Neural progenitor cell (in vitro differentiated cells): ENCODE results near the gene HINFP. TPM values are rescaled to one million over a fixed set of nuclear protein-coding genes. Genes with fewer than 3 reads are reported as not detected.

Source experiments
- DNase-seq: peaks from one replicate; pipeline ENCODE4 v3.0.0-alpha.2; 2016; ENCODE audit warnings: low spot score
- H2AFZ ChIP-seq: fragments of 200-600 bp; sonication (generic); replicated peaks from 2 replicates; pipeline ENCODE4 v1.6.1; 2016; ENCODE audit warnings: antibody characterized with exemption
- H3F3A ChIP-seq: fragments of 200-600 bp; sonication (generic); 2 replicates; pipeline ENCODE4 v1.6.1; 2016; ENCODE audit warnings: antibody characterized with exemption, low read depth
- H3K27ac ChIP-seq: fragments of 200-600 bp; sonication (generic); 2 replicates; pipeline ENCODE4 v1.5.1; 2016; ENCODE audit warnings: mild to moderate bottlenecking
- H3K27me3 ChIP-seq: fragments of 200-600 bp; sonication (generic); 2 replicates; pipeline ENCODE4 v1.6.1; 2016; ENCODE audit warnings: mild to moderate bottlenecking, moderate library complexity
- H3K36me3 ChIP-seq: fragments of 200-600 bp; sonication (generic); 2 replicates; pipeline ENCODE4 v1.5.1; 2016
- H3K4me1 ChIP-seq: fragments of 200-600 bp; sonication (generic); 2 replicates; pipeline ENCODE4 v1.6.1; 2016; ENCODE audit warnings: mixed run types
- H3K4me2 ChIP-seq: fragments of 200-600 bp; sonication (generic); 2 replicates; pipeline ENCODE4 v1.6.1; 2016
- H3K4me3 ChIP-seq: fragments of 200-600 bp; sonication (generic); 2 replicates; pipeline ENCODE4 v1.5.1; 2016
- H3K79me2 ChIP-seq: fragments of 200-600 bp; sonication (generic); 2 replicates; pipeline ENCODE4 v1.6.1; 2016; ENCODE audit warnings: low read depth
- H3K9ac ChIP-seq: fragments of 200-600 bp; sonication (generic); 2 replicates; pipeline ENCODE4 v1.6.1; 2016
- H3K9me3 ChIP-seq: fragments of 200-600 bp; sonication (generic); 2 replicates; pipeline ENCODE4 v1.5.1; 2016; ENCODE audit warnings: low read depth
- H4K20me1 ChIP-seq: fragments of 200-600 bp; sonication (generic); 2 replicates; pipeline ENCODE4 v1.6.1; 2016; ENCODE audit warnings: low read depth
- H3K27ac Mint-ChIP-seq: 3 replicates; pipeline ENCODE4 v1.8.0; 2021; ENCODE audit warnings: mixed read lengths
- H3K27me3 Mint-ChIP-seq: 2 replicates; pipeline ENCODE4 v1.8.0; 2022; ENCODE audit warnings: low read depth, mild to moderate bottlenecking, inconsistent platforms, moderate library complexity, mixed read lengths; ENCODE audit not compliant: insufficient read depth
- H3K36me3 Mint-ChIP-seq: 3 replicates; pipeline ENCODE4 v1.8.0; 2021; ENCODE audit warnings: mixed read lengths
- H3K4me1 Mint-ChIP-seq: 3 replicates; pipeline ENCODE4 v1.8.0; 2021; ENCODE audit warnings: mixed read lengths
- H3K4me3 Mint-ChIP-seq: 3 replicates; pipeline ENCODE4 v1.8.0; 2021; ENCODE audit warnings: mild to moderate bottlenecking, moderate library complexity, mixed read lengths
- H3K9me3 Mint-ChIP-seq: 3 replicates; pipeline ENCODE4 v1.8.0; 2020; ENCODE audit warnings: mixed read lengths
- EZH2 ChIP-seq: fragments of 200-600 bp; sonication (generic); IDR thresholded peaks from 2 replicates; pipeline ENCODE4 v1.6.1; 2017; ENCODE audit warnings: antibody characterized with exemption, mild to moderate bottlenecking, moderate library complexity
- EZH2phosphoT487 ChIP-seq: fragments of 200-600 bp; sonication (generic); IDR thresholded peaks from 2 replicates; pipeline ENCODE4 v1.6.1; 2017; ENCODE audit warnings: antibody characterized with exemption
- total RNA-seq: library from RNA; depleted of rRNA; stranded (reverse); fragments of >200 nt; gene quantifications from 2 replicates; pipeline ENCODE4 v1.2.3, GENCODE V29; 2015; ENCODE audit warnings: low replicate concordance
- TF ChIP-seq, protein P1 (sequence below): fragments of 200-600 bp; sonication (generic); IDR thresholded peaks from 2 replicates; pipeline ENCODE4 v1.5.1; 2017; ENCODE audit warnings: antibody characterized with exemption, mild to moderate bottlenecking

Gene HINFP
- total RNA-seq, 1 donor from 2014 or later = 32.5 TPM

- Histone ChIP-seq H3K9me3 (no peaks in the 10 kb centered on the region), H3F3A (peaks cover 61% of the 10 kb centered on the region), H3K4me2 (no peak overlapping the region), H3K27me3 (no peaks in the 10 kb centered on the region), H3K4me1 (peaks cover 27% of the 10 kb centered on the region), H3K36me3 (no peaks in the 10 kb centered on the region), H3K9ac (no peak overlapping the region), H4K20me1 (peaks cover 59% of the 10 kb centered on the region), H3K27ac (no peak overlapping the region), H2AFZ (no peak overlapping the region), H3K79me2 (peaks cover 59% of the 10 kb centered on the region), H3K4me3 (no peak overlapping the region)
- Mint-ChIP-seq H3K4me3 (no peak overlapping the region), H3K27ac (no peak overlapping the region), H3K36me3 (peaks cover 22% of the 10 kb centered on the region), H3K27me3 (peaks cover 11% of the 10 kb centered on the region), H3K9me3 (no peaks in the 10 kb centered on the region), H3K4me1 (peaks cover 48% of the 10 kb centered on the region)
- TF ChIP-seq EZH2phosphoT487 = no peak
- TF ChIP-seq, protein P1, sequence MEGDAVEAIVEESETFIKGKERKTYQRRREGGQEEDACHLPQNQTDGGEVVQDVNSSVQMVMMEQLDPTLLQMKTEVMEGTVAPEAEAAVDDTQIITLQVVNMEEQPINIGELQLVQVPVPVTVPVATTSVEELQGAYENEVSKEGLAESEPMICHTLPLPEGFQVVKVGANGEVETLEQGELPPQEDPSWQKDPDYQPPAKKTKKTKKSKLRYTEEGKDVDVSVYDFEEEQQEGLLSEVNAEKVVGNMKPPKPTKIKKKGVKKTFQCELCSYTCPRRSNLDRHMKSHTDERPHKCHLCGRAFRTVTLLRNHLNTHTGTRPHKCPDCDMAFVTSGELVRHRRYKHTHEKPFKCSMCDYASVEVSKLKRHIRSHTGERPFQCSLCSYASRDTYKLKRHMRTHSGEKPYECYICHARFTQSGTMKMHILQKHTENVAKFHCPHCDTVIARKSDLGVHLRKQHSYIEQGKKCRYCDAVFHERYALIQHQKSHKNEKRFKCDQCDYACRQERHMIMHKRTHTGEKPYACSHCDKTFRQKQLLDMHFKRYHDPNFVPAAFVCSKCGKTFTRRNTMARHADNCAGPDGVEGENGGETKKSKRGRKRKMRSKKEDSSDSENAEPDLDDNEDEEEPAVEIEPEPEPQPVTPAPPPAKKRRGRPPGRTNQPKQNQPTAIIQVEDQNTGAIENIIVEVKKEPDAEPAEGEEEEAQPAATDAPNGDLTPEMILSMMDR = no peak
- no peak for TF ChIP-seq EZH2
- no peak for DNase-seq
Measured at GRCh38 chr11:119089319-119089718, 32.1 kb upstream of the HINFP start.

DNA sequence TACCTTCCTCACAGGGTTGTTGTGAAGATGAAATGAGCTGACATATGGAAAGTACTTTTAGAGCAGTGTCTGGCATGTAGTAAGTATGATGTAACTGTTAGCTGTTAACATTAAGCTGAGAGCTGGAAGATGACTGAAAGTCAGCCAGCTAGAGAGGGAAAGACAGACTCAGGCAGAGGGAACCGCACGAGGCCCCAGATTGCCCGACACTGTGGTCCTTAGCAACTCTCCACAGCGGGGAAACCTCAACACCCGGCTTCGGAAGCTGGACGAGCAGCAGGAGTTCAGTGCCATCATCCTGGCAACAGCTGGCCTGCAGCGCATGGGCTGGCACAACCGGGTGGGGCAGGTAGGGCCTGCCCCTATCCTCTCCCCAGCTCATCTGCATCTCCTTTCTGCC lies 30.2 kb upstream of the HINFP start:
- peaks cover 13% of the 10 kb centered on the region for H3K27me3 Mint-ChIP-seq
- Histone ChIP-seq H3K27ac (peak overlapping the region; percentile 41), H3K27me3 (no peaks in the 10 kb centered on the region), H3K9ac (no peak overlapping the region), H3K4me3 (peak overlapping the region; percentile 69), H3K4me2 (peak overlapping the region; percentile 99), H3F3A (peaks cover 58% of the 10 kb centered on the region), H3K4me1 (peaks cover 21% of the 10 kb centered on the region), H3K36me3 (no peaks in the 10 kb centered on the region), H4K20me1 (peaks cover 54% of the 10 kb centered on the region), H3K9me3 (no peaks in the 10 kb centered on the region), H3K79me2 (peaks cover 62% of the 10 kb centered on the region), H2AFZ (no peak overlapping the region)
- no peak overlapping the region for H3K27ac Mint-ChIP-seq
- peak overlapping the region; percentile 61 for H3K4me3 Mint-ChIP-seq
- H3K9me3 Mint-ChIP-seq = no peaks in the 10 kb centered on the region
- H3K36me3 Mint-ChIP-seq = peaks cover 22% of the 10 kb centered on the region
- no peak for DNase-seq
- peaks cover 41% of the 10 kb centered on the region for H3K4me1 Mint-ChIP-seq
- TF ChIP-seq EZH2phosphoT487 (no peak), EZH2 (no peak)
- TF ChIP-seq, protein P1 = no peak

- TF ChIP-seq EZH2 (no peak), EZH2phosphoT487 (no peak)
- TF ChIP-seq, protein P1 = no peak
- peaks cover 66% of the 10 kb centered on the region for H3F3A ChIP-seq
- Mint-ChIP-seq H3K9me3 (no peaks in the 10 kb centered on the region), H3K4me3 (peak overlapping the region; percentile 95), H3K27me3 (peaks cover 14% of the 10 kb centered on the region), H3K27ac (no peak overlapping the region), H3K36me3 (peaks cover 27% of the 10 kb centered on the region), H3K4me1 (peaks cover 44% of the 10 kb centered on the region)
- peak overlapping the region; percentile 69 for H3K4me3 ChIP-seq
- no peaks in the 10 kb centered on the region for H3K36me3 ChIP-seq
- no peak overlapping the region for H2AFZ ChIP-seq
- no peaks in the 10 kb centered on the region for H3K9me3 ChIP-seq
- DNase-seq = no peak
- H3K4me2 ChIP-seq = peak overlapping the region; percentile 99
- H3K27me3 ChIP-seq = no peaks in the 10 kb centered on the region
- peak overlapping the region; percentile 84 for H3K9ac ChIP-seq
- peaks cover 53% of the 10 kb centered on the region for H3K79me2 ChIP-seq
- H3K4me1 ChIP-seq = peaks cover 21% of the 10 kb centered on the region
- H3K27ac ChIP-seq = peak overlapping the region; percentile 40
- H4K20me1 ChIP-seq = peaks cover 54% of the 10 kb centered on the region
Measured at GRCh38 chr11:119091966-119092879, 29.2 kb upstream of the HINFP start.
